Kidney capillary endothelial cell (primary cell): ENCODE measurements around the gene FABP1.

ENCODE experiments used
- DNase-seq: peaks from one replicate; pipeline ENCODE4 v3.0.0-alpha.2; 2018; ENCODE audit warnings: low spot score

The FABP1 gene

DNA sequence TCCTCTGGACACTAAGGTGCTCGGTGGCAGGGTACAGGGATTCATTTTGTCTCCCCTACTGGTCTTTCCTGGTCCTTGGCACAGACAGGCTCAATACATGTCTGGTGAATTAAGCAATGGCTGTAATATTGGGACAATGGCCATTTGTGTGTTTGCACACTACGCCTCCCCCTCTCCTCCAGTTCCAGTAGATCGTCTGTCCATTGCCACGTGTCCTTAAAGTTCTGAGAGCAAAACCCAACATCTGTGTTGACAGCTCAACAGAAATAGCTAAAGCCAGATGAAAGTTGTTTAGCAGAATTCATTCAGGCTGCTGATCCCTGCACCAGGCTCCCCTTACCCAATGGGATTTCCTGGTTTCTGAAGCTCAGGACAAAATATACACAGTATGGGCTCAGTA, 9.0 kb upstream of the FABP1 start:
- no peak for DNase-seq

DNA sequence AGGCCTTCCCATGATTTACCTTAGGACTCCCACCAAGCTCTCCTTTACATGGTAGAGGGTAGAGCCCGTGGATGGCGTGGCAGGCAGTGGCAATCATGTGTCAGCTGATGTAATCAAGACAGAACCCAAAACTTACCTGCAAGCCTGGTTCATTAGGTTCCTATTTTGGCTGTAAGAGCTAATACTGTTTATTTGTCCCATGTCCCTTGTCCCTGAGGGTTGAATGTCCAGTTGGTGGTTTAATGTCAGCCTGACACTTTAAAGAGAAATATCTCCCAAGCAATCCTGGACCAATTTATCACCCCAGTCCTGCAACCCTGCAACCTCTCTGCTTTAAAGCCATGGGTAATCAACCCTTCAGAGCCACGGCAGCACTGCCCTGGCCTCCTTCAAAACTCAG, 6.0 kb upstream of the FABP1 start:
- no peak for DNase-seq

DNA sequence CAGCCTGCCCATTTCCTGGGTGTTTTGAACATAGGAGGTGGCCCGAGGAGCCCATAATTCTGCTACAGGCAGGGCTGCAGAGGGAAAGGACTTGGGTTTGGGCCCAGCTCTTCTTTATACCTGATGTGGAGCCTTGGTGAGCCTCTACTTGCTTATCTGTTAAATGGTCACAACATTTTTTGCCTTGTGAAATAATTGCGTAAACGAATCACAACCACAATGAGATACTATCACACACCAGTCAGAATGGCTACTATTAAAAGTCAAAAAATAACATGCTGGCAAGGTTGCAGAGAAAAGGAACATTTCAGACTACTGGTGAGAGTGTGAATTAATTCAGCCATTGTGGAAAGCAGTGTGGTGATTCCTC, 4.1 kb upstream of the FABP1 start:
- DNase-seq, result no peak

DNA sequence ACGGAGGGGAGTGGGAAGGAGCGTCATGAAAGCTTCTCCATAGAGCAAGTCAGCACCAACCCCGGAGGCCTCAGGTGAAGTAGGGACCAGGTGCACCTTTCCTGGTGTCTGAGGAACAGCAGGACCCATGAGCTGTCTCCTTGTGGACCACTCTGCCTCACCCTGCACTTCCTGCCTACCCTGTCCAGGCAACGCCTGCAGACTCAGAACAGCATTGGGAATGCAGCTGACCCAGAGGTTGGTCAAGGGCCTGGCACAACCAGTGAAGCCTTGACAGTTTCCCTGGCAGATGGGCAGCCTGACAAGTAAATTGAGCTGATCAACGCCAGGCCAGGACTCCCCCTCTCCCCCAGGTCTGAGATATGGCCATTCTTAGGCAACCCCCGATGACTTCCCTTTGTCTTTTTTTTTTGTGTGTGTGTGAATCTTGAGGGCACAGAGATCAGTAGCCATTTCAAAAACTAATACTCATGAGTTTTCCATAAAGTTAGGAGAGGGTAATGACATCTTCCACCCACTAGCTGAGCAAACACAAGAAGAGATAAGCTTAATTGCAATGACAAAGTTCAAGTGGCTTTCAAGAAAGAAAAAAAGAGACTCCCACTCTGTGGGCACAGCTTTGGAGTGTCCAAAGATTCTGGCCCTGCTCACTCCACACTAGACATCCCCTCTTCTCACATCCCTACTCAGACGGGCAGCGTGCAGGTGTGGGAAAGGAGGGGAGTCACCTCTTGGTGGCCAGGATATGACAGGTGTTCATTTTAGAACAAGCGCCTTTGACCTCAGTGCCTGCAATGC, 3.5 kb upstream of the FABP1 start:
- DNase-seq, result no peak

DNA sequence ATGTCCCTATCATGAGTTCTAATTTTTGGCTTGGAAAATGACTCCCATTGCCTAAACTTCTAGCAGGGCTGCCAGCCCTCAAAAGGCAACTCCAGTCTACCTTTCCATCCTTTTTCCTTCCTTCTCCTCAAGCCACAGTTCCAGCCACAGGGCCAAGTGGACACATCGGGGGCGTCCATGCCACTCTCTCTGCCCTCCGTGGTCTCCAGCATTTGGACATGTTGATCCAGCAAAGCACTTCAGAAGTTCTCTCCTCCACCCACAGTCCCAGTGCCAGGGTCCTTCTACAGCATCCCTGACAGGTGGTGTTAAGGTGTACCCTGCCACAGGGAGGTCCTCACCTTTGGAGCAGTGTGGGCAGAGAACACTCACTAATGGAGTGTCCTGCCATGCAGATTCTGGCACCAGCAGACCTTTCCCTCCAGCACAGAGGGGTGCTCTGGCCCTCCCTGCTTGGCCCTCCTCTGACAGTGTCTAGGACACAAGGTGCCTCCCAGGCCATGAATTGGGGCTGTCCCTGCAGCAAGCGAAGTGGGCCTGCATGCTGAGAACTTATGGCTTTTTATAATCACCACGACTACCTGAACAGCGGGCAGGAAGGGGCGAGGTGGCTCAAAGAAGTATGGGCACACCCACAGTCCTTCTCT, 1.6 kb upstream of the FABP1 start:
- DNase-seq, result no peak

DNA sequence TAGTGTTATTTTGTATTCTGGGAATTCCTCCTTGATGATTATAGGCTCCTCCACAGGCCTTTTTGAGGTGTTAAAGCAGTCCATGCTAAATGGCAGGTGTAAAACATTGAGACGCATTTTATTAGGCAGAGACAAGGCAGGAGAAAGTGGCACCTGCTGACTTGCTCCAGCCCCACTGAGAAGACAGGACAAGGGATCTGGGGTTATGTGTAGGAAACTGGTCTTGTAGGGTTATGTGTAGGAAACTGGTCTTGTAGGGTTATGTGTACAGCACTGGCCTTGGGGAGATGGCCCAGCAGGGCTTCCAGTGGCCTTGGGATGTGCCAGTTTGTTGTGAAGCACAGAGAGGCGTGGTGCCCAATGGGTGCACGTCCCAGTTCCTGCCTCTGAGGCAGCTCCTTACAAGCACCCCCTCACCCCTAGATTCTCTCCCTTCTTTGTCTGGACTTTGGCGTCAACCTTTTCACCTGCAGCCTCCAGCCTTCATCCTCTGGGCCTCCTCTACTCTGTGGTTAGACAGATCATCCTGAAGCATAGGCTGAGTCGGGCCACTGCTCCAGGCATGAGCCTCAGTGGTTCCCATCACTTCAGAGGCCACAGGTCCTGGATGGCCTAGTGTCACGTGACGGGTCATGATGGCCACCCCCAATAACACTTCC, 921 bp upstream of the FABP1 start:
- no peak for DNase-seq

DNA sequence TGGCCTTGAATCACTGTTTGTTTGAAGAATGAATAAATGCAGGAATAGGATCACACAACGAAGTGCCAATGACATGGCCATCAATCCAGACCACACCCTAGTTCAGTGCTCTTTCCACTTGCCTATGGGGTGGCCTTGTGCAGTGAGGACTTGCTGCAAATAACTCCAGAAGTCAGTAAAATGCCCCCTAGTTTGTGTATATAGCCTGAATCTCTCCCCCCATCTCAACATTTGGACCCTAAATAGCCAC, 299 bp downstream of the FABP1 start:
- no peak for DNase-seq

DNA sequence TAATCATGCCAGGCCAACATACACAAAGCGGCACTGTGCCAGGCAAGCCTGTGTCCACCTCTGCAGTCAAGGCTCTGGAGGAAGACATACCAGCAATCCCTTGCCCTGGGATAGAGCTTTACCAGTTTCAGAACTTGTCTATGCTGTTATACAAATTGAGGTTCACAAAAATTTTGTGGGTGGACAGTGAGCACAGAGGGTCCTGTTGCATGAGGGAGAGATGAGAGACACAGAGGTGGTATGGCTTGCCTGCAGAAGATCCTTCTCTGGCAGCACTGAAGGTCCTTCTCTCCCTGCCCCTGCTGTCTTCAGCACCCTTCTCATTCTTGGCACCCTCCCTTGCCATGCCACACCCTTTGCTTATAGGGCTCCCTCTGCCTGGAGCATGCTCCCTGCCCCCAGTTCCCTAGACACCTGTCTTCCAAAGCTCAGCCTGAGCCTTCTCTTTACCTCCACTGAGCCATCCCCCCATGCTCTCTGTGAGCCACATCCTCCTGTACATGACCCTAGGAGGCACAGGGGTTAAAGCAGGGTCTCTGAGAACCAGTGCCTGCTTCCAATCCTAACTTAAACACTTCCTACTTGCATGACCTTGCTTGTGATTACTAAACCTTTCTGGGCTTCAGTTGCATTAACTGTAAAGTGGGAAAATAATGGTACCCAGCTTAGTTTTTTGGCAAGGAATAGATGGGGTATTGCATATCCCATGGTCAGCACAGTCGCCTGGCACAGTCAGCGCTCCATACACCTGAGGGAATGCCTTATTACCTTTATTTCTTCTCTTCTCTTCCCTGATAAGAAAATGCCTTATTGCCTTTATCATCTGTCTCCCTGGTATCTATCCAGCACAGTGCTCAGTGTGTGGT, 857 bp downstream of the FABP1 start:
- no peak for DNase-seq

DNA sequence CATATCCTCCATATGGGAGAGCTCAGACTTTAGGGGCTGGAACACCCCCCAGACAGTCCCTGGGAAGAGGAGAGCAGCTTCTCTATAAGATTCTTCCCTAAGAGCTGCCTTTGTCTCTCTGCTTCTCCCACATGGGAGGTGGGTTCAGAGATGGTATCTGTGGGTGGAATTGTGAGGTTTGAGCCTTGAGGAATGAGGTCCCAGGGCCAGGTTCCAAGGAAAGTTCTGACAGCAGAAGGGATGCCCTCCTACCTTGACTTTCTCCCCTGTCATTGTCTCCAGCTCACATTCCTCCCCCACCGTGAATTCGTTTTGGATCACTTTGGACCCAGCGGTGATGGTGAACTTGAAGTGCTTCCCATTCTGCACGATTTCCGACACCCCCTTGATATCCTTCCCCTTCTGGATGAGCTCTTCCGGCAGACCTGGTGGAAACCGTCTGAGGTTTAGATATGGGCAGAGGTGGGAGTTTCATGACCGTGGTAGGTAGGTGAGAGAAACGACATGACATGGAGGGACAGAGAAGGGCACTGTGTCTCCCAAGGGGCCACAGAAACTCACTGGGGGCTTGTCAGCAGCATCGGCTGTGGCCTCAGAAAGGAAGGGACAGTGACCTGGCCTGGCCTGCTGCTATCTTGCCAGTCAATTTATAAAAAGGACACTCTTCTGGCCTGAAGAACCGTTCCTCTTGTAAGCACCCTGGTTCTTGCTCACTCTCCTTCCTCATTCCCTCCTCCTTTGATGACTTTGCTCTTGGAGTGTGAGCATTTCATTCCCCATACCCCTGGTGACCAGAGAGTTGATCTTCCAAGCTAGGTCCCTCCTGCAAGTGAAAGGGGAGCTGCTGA, 1.7 kb downstream of the FABP1 start:
- DNase-seq, result no peak

DNA sequence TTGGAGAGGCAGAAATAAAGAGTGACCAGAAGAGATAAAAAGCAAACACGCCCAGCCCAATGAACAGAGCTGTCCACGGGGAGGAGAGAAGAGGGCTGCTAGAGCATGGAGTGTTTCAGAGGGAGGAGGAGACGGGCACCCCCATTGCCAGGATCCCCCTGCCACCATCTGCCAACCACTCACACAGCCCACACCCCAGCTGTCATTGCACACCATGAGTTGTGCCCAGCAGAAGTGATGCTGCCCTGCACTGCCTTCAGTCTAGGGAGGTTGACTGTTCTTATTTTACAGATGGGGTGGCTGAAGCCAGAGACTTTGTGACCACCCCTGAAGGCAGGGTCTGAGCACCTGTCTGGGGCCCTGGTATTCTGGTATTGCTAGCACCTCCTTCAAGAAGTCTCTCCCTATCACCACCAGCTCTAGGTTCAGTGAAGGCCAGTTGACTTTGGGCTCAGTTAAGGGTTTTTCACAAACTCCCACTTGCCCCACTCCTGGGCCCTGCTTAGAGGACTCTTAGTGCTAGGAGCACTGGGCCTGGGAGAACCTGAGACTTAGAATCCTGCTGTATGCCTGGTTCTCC, 2.4 kb downstream of the FABP1 start:
- DNase-seq, result no peak

DNA sequence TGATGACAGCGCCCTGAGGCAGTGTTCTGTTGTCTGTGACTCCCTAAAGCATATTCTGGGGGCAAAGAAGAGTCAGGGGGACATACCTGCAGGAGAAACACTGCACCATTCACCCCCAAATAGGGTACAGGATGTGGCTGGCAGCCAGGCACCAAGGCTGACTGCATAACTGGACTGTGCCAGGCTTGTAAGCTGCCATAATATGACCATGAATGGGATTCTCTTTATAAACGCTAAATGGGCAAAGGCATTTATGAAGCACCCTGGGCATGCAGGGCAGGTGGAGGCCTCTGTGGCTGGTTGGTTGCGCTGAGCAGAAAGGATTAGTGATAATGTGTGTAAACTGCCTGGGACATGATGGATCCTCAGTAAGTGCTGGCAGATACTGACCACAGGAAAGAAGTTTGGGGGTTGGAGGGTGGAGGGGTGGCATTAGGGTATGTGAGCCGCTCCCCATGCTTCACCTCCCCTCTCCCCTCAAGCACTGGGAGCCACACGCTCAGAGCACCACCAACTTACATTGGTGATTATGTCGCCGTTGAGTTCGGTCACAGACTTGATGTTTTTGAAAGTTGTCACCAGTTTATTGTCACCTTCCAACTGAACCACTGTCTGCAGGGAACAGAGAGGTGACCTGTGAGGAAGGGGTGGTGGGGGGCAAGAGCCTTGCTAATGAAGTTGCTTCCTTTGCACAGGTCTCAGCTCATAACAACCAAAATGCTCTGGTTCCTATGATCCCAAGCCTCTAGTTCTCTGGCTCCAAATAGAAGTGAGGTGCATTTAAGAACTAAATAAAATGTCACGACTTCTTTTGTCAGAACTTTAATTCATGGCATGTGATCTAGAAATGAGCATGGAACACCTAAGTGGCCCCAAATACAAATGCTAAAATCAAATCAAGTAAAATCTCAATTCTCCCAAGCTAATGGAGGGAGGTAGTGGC, 3.6 kb downstream of the FABP1 start:
- DNase-seq, result no peak

DNA sequence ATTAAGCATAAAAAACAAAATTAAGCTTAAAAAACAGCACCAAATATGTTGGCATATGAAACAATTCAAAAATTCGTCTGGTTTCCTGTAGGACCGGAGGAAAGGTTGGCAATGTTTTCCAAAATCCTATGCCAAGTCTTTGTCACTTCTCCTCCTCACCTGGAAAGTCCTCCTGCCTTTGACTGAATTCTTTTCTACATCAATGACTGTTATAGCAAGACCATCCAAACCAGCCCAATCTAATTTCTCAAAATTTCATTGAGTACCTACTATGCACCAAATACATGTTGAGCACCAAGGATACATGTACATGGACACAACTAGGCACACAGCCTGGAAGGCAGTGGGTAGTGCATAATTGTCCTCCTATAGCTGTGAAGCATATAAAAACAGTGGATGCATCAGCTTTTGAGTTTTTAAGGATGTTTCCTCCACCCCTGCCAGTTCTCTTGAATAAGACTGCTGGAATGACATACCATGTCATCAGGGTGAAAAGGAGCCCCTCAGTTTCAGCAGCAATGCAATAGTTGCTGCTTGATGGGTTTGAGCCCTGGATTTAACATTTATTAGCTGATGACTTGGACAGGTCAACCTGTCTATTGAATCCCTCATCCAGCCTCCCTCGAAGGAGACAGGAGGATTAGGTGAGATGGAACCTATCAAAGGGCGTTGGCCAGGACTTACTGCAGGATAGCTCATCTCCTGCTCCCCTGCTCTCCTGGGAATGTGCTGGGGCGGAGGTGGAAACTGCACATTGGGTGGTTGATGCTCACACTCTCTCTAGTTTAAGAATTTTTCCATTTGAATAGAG, 4.5 kb downstream of the FABP1 start:
- no peak for DNase-seq

DNA sequence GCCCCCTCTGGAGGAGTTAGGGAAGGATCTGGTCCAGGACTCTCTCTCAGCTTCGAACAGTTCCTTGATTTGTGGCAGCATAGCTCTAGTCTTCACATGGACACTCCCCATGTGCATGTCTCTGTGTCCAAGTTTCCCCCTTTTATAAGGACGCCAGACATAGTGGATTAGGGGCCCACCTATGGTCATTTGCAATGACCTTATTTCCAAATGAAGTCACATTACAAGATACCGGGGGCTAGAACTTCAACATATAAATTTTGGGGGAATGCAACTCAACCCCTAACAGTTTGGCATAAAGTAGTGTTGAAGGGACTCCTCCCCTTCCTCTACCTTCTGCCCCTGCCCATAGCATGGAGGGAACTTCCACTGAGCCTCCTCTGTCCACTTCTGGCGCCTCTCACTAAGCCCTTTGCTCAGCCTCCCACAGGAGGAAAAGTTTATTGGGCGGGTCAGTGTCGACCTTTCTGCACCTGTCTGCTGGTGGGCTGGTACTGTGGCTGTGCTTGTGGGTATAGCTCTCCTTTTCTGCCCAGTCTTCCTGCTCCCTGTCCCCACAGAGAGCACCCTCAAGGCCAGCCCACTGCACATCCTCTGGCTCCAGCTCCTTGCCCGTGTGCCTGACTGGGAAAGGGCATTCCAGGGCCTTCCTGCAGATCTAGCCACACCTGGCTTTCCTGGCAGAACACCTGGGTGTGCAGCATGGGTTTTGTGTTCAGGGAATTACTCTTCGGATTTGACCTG, 5.5 kb downstream of the FABP1 start:
- no peak for DNase-seq

DNA sequence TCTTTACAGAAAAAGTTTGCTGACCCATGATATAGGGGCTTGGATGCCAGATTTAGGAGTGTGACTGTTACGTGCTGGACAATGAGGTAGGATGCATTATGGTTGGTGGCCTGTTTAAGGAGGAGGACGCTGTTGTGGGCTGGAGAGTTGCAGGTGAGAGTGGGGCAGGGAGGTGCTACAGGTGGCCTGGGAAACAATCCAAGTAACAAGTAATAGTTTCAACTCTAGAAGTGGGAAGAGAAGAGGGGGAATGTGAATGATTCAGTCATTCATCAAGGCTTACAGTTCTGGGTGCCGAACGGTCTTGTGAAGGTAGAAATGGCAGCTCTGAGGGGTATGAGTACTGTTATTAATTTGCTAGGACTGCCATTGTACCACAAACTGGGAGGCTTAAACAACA, 6.2 kb downstream of the FABP1 start:
- DNase-seq, result no peak

DNA sequence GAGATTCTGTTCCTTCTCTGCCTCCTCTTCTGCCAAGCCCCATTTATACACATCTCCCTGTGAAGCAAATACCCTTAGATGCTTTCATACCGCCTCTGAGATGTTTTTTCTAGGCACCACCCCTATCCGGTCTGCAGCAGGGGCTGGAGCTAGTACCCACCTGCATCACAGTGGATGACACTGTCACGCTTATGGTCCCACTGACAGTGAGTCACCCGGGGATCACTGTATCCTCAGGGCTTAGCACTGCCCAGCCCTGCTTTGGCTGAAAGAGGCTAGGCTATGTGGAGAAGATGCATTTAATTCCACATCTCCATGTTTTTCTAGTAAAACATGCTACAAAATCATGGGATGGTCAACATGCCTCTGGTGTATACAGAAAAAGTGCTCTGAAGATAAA, 9.9 kb downstream of the FABP1 start:
- DNase-seq, result no peak

DNA sequence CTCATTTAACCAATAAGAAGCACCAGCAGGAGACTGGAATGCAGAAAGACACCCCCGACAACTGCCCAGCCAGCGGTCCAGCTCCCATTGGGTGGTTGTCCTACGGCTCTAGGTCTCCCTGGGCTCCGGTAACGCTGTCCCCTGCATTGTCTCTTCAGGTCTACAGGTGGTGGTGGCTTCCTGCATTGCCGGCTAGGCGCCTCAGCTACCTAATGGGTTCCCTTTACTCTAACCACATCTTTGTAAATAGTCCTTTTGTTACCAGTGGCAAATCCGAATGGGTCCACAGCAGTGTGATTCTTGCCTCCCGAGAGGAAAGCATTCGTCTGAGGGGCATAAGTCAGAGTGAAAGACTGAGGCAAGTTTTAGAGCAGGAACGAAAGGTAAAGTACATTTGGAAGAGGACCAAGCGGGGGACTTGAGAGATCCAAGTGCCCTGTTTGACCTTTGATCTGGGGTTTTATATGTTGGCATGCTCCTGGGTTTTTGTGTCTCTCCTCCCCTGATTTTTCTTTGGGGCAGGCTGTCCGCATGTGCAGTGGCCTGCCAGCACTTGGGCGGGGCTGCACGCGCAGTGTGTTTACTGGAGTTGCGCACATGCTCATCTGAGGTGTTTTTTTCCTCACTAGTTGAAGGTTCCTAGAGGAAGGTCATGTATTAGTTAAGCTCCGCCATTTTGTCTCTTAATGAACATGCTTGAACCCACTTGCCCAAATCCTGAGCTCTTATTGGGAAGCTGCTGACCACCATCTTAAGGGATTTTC, 11.0 kb downstream of the FABP1 start:
- DNase-seq, result no peak

DNA sequence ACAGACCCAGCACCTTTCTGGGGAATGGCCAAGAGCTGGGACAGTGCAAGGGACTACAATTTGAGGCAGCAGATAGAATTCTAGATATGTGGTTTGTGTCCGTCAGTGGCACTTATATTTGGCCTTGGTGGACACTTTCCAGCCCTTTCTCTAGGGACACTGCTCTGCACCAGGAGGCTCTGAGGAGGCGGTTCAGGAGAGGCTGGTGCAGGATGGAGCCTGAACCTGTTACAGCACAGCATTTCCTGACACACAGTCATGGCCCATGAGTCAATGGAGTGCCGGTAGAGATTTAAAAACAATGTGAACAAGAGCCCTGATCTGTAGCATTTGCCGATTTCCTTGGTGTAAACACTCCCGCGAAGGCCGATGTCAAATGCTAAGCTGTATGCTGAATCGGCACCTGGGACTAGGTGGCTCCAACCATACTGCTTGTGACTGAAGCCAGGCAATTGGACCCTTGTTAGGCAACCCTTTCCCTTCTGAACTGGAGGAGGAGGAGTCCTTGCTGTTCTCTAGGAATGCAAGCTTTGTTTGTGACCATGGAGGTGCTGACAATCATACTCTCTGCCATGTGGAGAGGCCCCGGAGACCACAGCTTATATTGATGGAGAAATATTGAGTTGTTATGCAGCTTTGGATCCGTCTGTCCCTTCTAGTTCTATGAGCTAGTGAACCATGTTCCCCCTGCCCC, 11.9 kb downstream of the FABP1 start:
- DNase-seq, result no peak
